Measurements from ENCODE around the gene SLC27A3. TPM values are rescaled to one million over a fixed set of nuclear protein-coding genes. Genes with fewer than 3 reads are reported as not detected.
"Not testable (repeated sequence)": the region's sequence is repeated elsewhere in the genome, so short reads cannot be mapped to it uniquely, and the experiment has no call there.

The SLC27A3 gene
- total and polyA plus RNA-seq, 7 donors, result 1.6 to 45.7 (median 22.8) TPM

DNA sequence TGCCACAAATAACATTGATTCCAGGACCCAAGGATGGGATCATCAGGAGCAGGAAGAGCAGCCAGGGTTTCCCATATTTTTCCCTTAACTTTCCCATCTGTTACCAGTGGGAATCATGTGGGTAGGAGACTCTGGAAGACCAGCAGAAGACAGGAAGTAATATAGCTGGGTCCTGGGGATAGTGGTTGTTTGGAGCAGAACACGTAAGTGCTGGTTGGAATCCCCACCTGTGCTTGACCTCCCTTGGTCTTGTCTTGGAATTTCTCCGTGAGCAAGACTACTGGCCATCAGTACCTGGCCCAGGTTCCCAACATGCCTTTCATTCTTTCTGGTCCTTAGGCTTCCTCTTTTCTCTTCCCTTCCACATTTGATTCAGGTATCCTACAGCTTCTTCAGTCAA, 20.9 kb upstream of the SLC27A3 start:
- intact Hi-C loops (cut with DNase I), result loop anchor here (5.0 kb wide), 1 partner anchor 242 kb away; no protein-coding TSS in a partner anchor
- Histone ChIP-seq H3K4me3 (no peak overlapping the region), H3K9me3 (no peaks in the 10 kb centered on the region), H3K27me3 (no peaks in the 10 kb centered on the region), H3K4me1 (peaks cover 0 to 30% (median 12%) of the 10 kb centered on the region in 4 donors), H3K36me3 (peaks cover 10 to 92% (median 37%) of the 10 kb centered on the region in 4 donors), H3K27ac (no peak overlapping the region)
- TF ChIP-seq EP300 (IDR thresholded peaks at IDR 0.05) (no peak), CTCF (IDR thresholded peaks at IDR 0.05) (no peak), POLR2A (IDR thresholded peaks at IDR 0.05) (no peak), POLR2AphosphoS5 (IDR thresholded peaks at IDR 0.05) (no peak)
- DNase-seq, result no peak
- 97 to 100% methylated on average over 2 of the region's 2 CpGs for WGBS, 2 donors

GRCh38 chr1:153760440-153760839, 14.8 kb upstream of the SLC27A3 start:
- Histone ChIP-seq H3K4me1 (peaks cover 0 to 14% (median 7%) of the 10 kb centered on the region in 4 donors), H3K27me3 (no peaks in the 10 kb centered on the region), H3K27ac (no peak overlapping the region), H3K4me3 (no peak overlapping the region), H3K9me3 (no peaks in the 10 kb centered on the region), H3K36me3 (peaks cover 6 to 98% (median 24%) of the 10 kb centered on the region in 4 donors)
- TF ChIP-seq POLR2A (IDR thresholded peaks at IDR 0.05), result no peak
- TF ChIP-seq CTCF (IDR thresholded peaks at IDR 0.05), result no peak
- TF ChIP-seq EP300 (IDR thresholded peaks at IDR 0.05), result no peak
- TF ChIP-seq POLR2AphosphoS5 (IDR thresholded peaks at IDR 0.05), result no peak
- intact Hi-C loops (cut with DNase I), result no loop called here
- 97% methylated on average over 4 of the region's 4 CpGs for WGBS, 2 donors
- no peak for DNase-seq

DNA sequence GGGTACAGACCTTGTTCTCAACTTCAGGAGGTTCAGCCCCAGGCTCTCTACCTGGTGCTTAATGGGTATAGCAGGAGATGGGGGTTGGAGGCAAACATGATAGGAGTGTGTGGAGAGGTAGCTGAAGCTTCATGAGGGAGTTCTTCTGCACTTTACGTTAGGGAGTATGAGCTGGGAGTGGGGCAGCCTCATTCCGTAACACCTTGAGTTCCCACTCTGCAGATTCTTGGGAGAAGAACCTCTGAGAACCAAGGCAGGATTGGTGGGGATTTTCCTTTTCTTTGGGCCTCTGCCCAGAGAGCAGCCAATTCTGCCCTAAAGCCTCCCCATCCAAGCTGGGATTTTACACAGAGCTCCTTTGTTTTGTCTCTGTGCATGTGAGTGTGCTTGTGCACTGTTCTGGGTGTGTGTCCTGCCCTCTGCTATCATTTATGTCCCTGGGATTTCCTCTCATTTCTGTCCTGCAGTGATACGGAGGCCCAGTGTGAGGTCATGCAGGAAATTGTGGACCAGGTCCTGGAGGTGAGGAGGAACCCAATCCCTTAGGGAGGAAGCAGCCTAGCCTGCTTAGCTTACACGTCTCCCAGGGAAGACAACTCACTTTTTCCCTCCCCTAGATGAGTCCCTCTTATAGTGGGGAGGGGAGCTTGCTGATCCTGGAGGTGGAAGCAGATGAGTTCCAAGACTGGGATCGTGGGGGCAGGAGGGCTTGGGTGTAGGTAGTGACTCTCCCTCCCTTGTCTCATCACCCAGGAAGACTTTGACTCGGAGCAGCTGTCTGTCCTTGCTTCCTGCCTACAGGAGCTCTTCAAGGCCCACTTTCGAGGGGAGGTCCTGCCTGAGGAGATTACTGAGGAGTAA, 11.6 kb upstream of the SLC27A3 start:
- peaks cover 0 to 13% (median 6%) of the 10 kb centered on the region in 4 donors for H3K4me1 ChIP-seq
- peaks cover 18 to 98% (median 30%) of the 10 kb centered on the region in 4 donors for H3K36me3 ChIP-seq
- no peaks in the 10 kb centered on the region for H3K27me3 ChIP-seq
- no peak overlapping the region for H3K4me3 ChIP-seq
- no peaks in the 10 kb centered on the region for H3K9me3 ChIP-seq
- TF ChIP-seq POLR2A (IDR thresholded peaks at IDR 0.05), result no peak
- intact Hi-C loops (cut with DNase I), result no loop called here
- peak overlapping the region in 2 of 4 donors; percentile 13 to 46 for H3K27ac ChIP-seq
- WGBS, 2 donors, result 50 to 69% methylated on average over 7 of the region's 7 CpGs
- no peak for DNase-seq

GRCh38 chr1:153764310-153764709, 10.9 kb upstream of the SLC27A3 start:
- no peak for DNase-seq
- intact Hi-C loops (cut with DNase I), result no loop called here
- H3K9me3 ChIP-seq, result no peaks in the 10 kb centered on the region
- peaks cover 0 to 6% (median 3%) of the 10 kb centered on the region in 4 donors for H3K4me1 ChIP-seq
- H3K27ac ChIP-seq, result peak overlapping the region in 1 of 4 donors; percentile 46
- 50 to 83% methylated on average over 5 of the region's 5 CpGs for WGBS, 2 donors
- no peak overlapping the region for H3K4me3 ChIP-seq
- TF ChIP-seq EP300 (IDR thresholded peaks at IDR 0.05) (no peak), POLR2A (IDR thresholded peaks at IDR 0.05) (no peak), CTCF (IDR thresholded peaks at IDR 0.05) (no peak), POLR2AphosphoS5 (IDR thresholded peaks at IDR 0.05) (no peak)
- H3K27me3 ChIP-seq, result no peaks in the 10 kb centered on the region
- peaks cover 18 to 99% (median 35%) of the 10 kb centered on the region in 4 donors for H3K36me3 ChIP-seq

- H3K27ac ChIP-seq; H3K9me3 ChIP-seq; H3K4me3 ChIP-seq; intact Hi-C loops (cut with DNase I); H3K27me3 ChIP-seq; DNase-seq; H3K4me1 ChIP-seq: not testable (repeated sequence)
- 95 to 97% methylated on average over 10 of the region's 10 CpGs for WGBS, 2 donors
- H3K36me3 ChIP-seq, result peaks cover 26 to 98% (median 37%) of the 10 kb centered on the region in 4 donors
These were observed 8.5 kb upstream of the SLC27A3 start for GRCh38 chr1:153766663-153767062.

Data from sigmoid colon (tissue), 7 donors.